NB4 (cell line): ENCODE results near the gene GPR27.

Source experiments
- MYC ChIP-seq: IDR thresholded peaks from 2 replicates; pipeline ENCODE4 v1.6.1; 2011; ENCODE audit warnings: low read depth, low read length
- TF ChIP-seq, protein P1 (sequence below): IDR thresholded peaks from one replicate; pipeline ENCODE4 v1.5.1; 2012; ENCODE audit warnings: low read depth, low read length

DNA sequence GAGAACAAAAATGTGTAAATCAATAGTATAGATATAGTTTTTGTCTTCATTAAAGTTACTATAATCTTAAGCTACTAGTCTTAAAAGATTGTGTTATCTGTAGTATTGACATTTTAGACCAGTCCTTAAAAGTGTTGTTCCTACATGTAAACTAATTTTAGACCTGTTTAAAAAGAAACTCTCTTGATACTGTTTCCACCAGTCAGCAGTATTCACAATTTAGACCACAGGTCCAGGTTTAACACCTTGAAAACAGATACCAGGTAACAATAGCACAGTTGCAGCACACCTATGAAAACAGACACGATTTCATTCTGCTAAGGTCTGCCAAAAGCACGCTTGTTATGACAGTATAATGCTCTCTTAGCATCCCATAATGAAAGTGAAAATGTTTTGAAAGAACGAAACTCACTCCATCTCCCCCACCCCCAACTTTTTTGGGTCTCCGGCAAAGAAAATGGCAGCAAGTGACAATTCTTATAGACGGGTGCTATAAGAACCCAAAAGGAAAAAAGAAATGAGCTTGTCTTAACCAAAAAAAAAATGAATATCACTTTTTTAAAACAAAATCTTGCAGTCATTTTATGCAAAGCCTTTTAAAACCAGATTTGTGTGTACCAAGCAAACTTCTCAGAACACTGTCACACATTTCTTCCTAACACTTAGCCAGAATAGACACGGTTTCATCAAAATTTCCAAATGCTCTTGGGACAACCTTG lies 30.0 kb upstream of the GPR27 start:
- TF ChIP-seq, protein P1, sequence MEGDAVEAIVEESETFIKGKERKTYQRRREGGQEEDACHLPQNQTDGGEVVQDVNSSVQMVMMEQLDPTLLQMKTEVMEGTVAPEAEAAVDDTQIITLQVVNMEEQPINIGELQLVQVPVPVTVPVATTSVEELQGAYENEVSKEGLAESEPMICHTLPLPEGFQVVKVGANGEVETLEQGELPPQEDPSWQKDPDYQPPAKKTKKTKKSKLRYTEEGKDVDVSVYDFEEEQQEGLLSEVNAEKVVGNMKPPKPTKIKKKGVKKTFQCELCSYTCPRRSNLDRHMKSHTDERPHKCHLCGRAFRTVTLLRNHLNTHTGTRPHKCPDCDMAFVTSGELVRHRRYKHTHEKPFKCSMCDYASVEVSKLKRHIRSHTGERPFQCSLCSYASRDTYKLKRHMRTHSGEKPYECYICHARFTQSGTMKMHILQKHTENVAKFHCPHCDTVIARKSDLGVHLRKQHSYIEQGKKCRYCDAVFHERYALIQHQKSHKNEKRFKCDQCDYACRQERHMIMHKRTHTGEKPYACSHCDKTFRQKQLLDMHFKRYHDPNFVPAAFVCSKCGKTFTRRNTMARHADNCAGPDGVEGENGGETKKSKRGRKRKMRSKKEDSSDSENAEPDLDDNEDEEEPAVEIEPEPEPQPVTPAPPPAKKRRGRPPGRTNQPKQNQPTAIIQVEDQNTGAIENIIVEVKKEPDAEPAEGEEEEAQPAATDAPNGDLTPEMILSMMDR, result no peak
- no peak for TF ChIP-seq MYC
